ENCODE results near the gene INF2.

GRCh38 chr14:104741108-104741802, 51.8 kb downstream of the INF2 start:
- TF ChIP-seq CTCF (IDR thresholded peaks at IDR 0.05; ENCODE audit: insufficient read depth, low read depth, low read length) (no peak), EZH2 (IDR thresholded peaks at IDR 0.05; ENCODE audit: insufficient read depth, low read length) (no peak)
